Activated CD8-positive, alpha-beta memory T cell treated with anti-CD3 and anti-CD28 coated beads, Interleukin-2, amount 50 U/mL, for 1 hour (primary cell): ENCODE data around the gene SIRPA.
"Not testable (repeated sequence)": the region's sequence is repeated elsewhere in the genome, so short reads cannot be mapped to it uniquely, and the experiment has no call there.

ENCODE experiments used
- DNase-seq: peaks from one replicate; pipeline ENCODE4 v3.0.0-alpha.2; 2020; ENCODE audit errors: extremely low read depth

The SIRPA gene

DNA sequence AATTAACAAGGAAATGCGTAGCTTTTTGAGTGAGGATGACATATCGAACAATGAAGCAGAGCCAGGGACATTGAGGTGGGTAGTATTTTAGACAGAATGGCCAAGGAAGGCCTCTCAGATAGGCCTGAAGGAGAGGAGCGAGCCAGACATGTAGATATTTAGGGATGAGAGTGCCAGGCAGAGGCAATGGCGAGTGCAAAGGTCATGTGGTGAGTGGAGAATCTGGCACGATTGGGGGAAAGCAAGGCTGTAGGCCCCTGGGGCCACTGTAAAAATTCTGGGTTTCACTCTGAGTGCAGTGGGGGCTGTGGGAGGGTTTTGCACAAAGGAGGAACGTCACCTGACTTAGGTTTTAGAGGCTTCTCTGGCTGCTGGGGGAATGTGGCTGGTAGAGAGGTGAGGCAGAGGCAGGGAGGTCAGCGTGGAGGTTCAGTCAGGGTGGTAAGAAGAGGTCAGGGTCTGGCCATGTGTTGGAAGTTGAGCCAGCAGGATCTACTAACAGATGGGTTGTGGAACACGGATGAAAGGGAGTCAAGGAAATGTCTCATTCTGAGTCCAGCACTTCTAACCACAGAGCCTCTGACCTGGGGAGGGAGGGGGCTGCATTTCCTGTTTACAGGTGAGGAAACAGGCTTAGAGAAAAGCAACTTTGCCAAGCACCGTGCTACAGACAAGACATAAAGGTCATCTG lies 11.3 kb downstream of the SIRPA start:
- no peak for DNase-seq

DNA sequence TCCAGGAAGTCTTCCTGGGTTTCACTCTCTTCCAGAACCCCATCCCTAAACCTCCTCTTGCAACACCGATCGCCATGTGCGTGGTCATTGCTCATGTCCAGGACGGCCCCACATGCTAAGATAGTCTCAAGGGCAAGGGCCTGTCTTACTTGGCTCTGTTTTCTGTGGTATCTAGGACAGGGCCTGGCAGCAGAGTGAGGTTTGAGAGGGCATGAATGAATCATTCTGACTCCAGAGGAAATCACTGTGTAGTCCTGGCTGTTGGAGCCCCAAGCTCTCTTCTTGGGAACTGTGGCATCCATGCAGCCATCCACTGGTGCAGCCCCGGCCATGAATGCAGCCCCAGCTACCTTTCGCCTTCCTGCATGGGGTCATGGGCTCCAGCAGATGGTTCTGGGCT lies 12.4 kb downstream of the SIRPA start:
- DNase-seq, result no peak

DNA sequence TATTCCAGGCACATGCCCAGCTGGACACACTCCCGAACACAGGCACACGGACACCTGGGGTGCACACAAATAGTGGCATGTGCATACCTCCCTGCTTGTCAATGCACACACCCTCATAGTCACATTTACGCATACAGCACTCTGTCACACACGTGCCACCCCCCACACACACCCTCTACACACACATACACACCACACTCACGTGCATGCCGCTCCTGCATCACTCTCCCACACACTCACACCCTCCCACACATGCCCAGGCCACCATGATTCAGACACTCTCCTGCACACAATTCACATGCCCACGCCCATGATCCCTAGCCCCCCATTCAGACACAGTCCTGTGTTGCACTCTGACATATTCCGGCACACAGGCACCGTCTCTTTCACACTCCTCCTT lies 13.0 kb downstream of the SIRPA start:
- no peak for DNase-seq

DNA sequence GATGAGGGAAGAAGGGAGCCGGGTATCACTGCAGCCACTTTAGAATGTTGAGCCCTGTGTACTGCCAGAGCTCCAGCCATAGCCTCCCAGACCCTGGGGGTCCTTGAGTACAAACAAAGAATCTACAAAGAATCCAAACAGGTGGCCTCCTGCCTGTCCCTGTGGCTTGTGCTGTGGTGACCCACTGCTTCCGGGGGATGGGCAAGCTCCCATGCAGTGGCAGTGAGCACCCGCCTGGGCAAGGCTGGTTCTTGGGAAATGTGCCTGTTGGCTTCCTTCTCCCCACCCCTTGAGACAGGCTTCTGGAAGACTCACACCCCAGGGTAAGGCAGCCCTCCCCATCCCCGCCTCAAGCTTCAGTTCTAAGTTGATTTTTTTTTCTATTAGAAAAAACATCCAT lies 13.9 kb downstream of the SIRPA start:
- DNase-seq, result no peak

DNA sequence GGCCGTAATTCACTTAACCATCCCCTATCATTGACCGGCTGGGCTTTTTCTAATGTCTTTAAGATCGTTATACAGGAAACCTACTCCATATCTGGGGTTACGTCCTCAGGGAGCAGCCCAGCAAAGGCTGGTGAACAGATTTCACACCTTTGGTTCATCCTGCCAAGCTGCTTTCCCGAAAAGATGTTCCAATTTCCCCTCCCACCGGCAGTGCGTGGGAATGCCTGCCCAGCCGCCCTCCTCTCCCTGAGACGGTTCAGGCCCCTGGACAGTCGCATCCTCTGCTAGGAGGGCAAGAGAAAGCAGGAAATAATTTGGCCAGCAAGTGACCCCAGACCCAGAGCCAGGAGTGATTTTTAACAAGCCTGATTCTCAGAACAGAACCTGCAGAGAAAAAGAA lies 16.3 kb downstream of the SIRPA start:
- no peak for DNase-seq

DNA sequence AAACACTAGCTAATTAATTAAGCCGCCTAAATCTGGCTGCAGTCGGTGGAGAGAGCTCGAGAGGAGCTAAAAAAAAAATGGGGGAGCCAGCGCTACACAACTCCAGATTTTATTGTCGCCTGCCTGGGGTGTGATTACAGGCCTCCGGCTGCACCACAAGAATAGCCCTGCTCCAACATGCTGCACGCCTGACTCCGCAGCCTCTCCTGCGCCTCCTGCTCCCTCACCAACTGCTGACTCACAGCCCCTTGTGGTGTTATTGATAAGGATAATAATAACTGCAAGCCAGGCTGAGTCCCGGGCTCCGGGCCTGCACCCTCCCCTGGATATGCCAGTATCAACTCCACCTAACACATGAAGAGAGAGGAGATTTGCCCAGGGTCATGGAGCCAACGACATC lies 16.8 kb downstream of the SIRPA start:
- no peak for DNase-seq

DNA sequence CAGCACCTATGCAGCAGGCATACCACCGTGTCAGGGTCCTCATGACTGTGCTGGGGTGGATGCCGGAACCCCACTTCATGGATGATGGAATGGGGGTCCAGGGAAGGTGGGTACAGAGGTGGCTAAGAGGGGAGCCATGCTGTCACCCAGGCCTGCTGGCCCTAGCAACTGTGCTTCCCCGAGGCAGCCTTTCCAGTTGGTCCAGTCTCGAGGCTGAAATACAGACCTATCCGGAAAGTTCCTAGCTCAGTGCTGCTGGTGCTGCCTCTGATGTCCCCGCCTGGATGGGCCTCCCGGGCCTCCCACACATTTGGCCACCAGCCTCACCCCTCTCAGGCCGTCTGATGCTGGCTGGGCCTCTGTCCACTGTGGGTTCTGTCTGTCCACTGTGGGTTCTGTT lies 17.4 kb downstream of the SIRPA start:
- no peak for DNase-seq

DNA sequence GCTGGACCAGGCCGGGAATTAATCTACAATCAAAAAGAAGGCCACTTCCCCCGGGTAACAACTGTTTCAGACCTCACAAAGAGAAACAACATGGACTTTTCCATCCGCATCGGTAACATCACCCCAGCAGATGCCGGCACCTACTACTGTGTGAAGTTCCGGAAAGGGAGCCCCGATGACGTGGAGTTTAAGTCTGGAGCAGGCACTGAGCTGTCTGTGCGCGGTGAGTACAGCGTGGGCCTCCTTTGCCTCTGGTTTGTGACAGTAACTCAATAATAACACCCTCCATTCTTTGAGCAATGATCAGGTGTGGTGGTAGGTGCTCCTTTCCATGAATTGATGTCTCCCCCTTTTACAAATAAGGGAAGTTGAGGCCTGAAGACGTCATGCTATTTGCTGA lies 20.0 kb downstream of the SIRPA start:
- not testable (repeated sequence) for DNase-seq

DNA sequence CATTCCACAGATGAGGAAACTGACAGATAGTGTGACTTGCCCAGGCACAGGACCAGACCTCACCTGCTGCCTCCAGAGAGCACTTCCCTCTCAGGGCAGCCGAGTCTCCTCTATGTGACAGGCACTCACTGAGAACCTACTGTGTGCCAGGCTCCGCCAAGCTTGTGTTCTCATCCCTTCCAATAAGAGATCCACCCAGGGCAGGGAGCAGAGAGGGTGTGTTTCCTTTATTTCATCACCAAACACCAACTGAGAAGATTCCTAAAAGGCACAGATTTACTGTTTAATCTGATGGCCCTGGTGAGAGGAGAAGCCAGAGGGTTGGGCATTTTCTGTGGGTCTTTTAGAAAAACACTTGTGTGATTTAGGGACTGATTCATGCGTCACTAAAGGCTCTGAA lies 20.5 kb downstream of the SIRPA start:
- DNase-seq, result no peak

DNA sequence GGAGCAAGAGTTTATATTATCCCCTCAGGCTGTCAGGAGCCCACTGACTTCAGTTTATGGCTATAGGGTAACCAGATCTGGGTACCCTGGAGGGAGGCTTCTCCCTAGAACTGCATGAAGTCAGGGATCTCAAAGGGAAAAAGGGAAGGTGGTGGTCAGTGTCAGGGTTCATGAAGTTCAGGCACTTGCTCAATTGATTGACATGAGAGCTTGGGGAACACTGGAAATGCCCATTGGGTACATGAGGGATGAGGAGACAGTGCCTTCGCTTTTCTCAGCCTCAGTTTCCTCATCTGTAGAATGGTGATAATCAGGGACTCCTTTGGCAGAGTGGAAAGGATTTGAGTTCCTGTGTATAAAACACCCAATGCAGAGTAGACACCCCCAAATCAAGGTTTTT lies 22.6 kb downstream of the SIRPA start:
- no peak for DNase-seq

DNA sequence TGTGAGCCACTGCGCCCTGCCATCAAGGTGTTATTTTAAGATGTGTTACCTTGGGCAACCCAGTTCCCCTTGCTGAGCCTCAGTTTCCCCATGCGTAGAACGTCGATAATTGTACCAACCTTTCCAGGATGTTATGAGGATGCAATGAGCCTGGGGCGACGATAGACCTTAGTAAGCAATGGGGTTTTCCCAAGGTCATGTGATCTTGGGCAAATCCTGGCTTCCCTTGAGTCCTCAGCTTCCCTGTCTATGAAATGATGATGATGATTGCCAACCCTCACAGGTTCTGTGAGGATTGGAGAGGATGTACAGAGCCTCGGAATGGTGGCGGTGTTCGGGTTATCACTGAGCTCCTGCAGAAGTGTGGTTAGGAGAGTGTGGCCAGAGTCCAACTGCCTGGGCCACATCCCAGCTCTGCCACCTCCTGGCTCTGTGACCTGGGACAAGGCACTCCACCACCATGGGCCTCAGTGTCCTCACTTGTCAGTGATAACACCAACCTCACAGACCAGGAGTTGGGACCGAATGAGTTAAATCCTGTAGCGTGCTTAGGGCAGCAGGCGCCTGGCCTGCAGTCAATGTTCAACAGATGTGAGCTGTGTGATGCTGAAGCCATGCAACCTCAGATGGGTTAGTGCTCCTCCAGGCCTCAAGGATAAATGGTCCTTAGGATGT lies 23.4 kb downstream of the SIRPA start:
- no peak for DNase-seq

DNA sequence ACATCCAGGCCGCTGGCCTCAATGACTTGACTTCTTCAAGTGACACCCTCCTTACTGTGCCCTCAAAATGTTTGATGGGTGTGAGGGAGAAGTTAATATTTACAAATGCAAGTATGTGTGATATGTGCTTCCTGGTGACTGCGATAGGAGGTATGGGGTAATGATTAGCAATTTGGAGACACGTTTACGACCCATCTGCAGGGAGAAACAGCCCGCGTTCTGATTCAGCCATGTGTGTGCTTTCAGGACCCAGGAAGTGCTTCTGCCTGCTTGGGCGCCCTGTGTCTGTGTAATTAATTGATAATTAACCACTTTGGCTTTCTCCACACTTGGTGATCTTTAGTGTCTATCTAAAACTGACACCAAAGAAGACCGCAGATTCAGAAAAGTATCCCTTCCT lies 25.0 kb downstream of the SIRPA start:
- no peak for DNase-seq

DNA sequence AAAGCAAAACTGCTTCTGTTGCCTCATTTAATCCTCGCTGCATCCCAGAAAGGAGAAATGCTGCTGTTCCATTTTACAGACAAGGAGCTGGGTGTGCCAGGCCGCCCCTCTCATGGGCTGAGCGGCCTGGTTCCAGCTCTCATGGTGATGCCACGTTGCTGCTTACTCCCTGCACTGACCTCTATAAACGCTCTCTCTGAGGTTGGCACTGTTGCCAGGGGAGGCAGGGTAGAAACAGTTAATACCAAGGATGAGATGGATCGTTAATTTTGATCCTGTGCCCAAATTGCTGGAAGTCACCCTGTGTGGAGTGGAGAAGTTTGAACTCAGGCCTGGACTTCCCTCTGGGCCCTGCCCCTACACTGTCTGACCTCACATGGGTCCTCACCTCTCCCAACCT lies 25.6 kb downstream of the SIRPA start:
- no peak for DNase-seq

DNA sequence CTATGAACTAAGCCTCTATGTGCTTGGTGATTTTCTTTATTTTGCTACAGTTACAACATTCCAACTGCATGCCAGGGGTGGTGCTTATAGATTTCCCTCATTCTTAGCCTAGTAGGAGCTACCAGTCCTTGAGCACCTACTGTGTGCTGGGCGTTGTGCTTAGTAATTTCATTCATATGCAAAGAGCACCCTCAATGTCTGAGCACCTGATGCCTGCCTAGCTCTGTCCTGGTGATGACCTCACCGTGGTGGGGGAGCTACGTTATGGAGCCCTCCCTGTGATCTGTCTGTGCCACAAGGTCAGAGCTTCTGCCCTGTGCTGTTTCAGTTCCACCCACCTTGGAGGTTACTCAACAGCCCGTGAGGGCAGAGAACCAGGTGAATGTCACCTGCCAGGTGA lies 26.8 kb downstream of the SIRPA start:
- DNase-seq, result not testable (repeated sequence)

DNA sequence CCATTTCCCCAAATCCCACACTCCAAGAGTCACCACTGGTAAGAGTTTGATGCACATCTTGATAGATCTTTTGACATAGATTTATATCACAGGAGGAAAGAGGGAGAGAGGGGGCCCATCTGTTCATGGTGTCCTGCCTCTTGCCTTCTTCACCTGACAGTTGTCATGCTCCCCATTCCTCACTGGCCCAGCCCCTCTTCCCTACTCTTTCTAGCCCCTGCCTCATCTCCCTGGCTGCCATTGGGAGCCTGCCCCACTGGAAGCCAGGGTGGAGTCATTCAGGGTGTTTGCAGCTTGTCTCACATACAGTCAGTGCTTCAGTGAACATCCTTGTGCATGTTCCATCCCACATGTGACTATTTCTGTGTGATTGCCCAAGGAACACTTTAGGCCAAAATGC lies 27.6 kb downstream of the SIRPA start:
- DNase-seq, result no peak

DNA sequence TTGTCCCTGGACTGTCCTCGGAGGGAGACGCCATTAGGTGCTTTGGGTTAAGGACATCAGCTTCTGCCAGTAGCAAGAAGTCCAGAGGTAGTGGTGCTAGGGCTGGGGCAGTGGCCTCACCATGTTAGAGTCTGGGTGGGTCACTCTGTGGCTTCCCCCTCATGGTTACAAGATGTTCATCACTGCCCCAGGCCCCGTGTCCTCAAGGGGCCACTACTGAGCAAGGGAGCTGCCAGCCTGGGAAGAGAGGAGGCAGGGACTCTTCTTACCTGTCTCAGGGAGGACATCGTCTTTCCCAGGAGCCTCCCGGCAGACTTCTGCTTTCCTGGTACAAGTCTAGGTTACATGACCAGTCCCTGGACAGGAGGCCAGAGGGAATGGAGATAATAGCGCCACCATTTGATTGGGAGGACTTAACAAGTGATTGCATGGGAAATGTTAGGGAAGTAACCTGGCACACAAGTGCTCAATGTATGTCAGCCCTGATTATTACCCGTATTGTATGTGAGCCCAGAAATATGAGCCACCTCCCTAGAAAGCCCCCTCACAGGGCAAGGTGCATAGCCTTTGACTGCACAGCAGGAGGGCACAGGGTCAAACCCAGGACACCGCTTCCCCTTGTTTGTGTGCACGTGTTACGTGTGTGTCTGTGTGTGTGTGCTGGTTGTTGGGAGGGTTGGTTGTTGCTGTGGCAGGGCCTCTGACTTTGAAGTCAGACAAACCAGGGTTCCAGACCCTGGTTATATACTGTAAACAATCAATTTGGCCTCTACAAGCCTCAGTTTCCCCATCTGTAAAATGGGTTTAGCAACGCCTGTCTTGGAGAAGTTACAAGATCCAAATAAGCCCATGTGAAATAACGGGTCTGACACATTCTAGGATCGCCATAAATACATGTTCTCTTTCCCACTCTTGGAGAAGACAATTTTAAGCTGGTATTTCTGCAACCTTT lies 30.0 kb downstream of the SIRPA start:
- no peak for DNase-seq

DNA sequence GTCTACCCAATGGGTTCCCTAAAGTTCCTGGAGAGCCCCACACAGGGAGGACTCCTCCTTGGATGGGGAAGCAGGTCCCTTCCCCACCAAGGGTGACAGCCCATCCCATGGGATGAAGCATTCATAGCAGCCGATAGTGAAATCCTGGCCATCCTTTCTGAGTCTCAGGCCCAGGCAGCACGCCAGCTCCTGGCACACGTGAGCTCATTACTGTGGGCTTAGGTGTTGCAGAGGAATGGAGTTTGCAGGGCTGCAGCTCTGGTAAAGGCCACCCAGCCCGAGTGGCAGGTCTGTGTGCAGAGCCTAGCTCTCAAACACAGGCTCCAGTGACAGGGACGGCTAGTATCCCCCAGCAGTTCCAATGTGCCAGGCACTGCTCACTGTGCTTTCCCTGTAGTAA lies 31.0 kb downstream of the SIRPA start:
- no peak for DNase-seq

DNA sequence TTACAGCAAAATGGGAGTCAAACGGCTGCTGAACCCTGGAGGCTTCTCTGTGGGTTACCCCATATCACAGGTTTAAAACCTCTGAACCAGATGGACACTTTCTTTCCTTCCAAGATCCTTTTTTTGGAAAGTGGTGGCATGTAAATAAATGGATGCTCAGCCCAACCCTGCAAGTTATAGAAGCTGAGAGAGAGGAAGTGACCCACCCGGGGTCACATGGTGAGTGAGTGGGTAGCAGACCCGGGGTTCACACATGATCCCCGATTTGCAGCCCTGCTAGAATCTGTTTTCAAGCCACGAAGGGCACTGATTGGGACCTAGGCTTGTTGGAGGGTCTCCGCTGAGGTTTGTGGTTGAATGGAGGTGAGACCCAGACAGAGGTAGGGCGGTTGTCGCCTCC lies 32.0 kb downstream of the SIRPA start:
- DNase-seq, result no peak

DNA sequence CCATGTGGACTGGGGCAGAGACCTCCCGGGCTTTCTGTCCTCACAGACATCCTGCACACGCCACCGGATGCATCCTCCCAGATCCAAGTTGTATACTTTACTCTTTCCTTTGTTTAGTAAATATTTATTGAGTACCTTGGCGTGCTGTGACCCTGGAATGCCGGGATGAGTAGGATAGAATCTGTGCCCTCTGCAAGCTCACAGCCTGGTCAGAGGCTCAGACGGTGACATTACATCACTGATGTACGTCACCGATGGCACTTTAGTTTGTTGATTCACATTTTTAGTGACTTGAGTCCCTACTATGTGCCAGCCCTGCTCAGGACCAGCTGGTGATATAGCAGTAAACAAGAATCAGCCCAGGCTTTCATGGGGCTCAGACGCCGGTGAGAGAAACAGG lies 32.9 kb downstream of the SIRPA start:
- DNase-seq, result no peak

DNA sequence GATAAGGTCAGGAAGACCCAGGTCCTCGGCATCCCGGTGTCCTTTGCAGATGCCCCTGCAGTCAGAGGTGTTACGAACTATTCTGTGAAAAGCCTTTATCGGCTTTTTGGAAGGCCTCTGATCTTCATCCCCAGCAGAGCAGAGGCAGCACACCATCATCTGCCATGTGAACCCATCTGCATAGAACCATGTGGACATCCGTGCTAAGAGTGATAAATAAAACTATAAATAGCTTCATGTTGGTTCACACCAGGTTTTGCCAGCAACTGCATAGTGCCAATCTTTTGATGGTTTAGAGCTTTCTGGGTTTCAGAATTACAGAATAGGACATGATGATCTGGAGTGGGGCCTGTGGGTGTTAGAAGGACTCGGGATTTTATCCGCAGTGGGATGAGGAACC lies 33.6 kb downstream of the SIRPA start:
- no peak for DNase-seq

DNA sequence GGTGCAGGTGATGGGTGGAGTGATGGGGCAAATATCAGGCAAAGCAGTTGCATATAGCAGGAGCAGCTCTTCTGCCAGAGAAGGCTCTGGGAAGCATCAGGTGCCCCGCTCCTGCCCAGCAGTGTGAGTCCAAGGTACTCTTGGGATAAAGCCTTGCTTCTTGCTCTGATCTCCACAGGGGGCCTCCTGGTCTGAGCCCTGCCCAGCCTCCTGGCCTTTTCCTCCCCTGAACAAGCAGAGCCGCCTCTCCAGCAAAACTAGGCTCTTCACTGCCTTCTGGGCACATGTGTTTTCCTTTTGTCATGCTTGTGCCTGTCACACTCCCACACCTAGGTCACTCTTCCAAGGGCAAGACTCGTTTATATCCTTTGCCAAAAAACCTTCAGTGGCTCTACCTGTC lies 34.3 kb downstream of the SIRPA start:
- no peak for DNase-seq

DNA sequence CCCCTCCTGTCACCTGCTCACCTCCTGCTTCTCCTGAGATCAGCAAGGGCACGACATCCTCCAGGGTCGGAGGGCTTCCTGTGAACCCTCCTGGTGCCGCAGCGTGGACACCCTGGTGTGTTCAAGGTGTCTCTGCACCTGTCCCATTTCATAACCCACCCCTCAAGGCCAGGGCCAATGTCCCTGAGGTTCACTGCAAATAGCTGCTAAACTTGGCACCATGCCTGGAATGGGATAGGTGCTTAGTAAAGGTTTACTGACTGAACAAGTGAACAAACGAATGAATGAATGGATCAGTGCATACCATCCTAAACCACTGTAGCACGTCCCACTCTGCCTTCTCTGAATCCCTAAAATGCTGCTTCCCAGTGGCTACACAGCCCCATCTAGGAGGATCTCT lies 35.0 kb downstream of the SIRPA start:
- DNase-seq, result no peak

DNA sequence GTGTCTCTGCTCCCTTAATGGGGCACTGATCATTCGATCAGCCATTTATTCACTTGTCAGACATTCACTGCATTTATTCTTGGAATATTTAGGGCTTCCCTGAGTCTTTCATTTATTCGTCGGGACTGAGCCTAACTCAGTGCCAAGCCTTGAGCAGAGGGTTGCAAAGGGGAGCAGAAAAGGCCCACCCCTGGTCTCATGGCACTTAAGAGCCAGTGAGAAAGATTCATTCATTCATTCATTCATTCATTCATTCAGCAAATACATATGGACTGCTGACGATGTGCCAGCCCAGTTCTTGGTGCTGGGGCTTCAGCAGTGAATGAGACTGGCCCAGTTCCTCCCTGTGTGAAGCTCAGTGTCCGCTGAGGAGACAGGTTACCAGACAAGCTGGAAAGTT lies 36.6 kb downstream of the SIRPA start:
- DNase-seq, result no peak
